ENCODE measurements around the gene BCAS3. TPM values are rescaled to one million over a fixed set of nuclear protein-coding genes. Genes with fewer than 3 reads are reported as not detected.

The BCAS3 gene
- total RNA-seq, 1 donor from 2014 or later, result 38.1 TPM

DNA sequence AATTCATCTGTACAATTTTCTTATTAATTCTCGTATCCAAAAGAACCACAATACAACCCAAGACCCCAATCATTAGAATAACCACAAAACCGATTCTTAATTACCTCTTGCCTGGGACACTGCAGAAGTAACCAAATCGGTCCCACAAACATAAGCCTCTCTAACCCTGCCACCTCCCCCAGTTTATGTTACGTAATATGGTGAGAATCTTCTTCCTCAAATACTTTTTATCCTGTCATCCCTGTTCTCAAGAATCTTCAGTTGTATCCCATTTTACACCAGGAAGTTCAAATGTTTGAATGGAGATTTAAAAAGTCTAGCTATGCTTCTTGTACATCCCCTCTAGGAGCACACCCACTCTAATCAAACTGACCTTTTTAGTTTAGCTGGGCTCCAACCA, 452.7 kb downstream of the BCAS3 start:
- H3K4me3 Mint-ChIP-seq (ENCODE audit: unreplicated experiment), result no peak overlapping the region
- peaks cover 64% of the 10 kb centered on the region for H3K4me1 Mint-ChIP-seq (ENCODE audit: unreplicated experiment)
- DNase-seq (ENCODE audit: low spot score), result no peak

DNA sequence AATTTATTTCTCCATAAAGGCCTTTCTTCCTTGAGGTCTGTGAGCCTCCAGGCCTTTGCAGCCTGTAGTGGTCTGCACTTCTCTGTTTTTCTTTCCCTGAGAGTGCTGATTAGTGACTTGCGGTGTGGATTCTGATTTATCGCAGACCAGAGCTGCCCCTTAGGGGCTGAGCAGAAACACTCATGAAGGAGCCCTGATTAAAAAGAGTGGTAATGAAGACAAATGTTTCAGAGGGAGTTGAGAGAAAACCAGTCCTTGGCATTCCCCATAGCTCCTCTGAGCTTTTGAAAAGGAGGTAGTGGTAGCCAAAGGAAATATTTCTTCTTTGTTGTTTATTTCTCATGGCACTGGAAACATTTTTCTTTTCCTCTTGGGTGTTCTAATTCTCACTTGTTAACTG, 453.9 kb downstream of the BCAS3 start:
- DNase-seq (ENCODE audit: low spot score), result no peak
- H3K27ac Mint-ChIP-seq (ENCODE audit: unreplicated experiment), result no peak overlapping the region
- H3K36me3 Mint-ChIP-seq (ENCODE audit: low read depth, unreplicated experiment), result peaks cover 3% of the 10 kb centered on the region
- H3K27me3 Mint-ChIP-seq (ENCODE audit: unreplicated experiment), result no peaks in the 10 kb centered on the region
- TF ChIP-seq, protein P1, sequence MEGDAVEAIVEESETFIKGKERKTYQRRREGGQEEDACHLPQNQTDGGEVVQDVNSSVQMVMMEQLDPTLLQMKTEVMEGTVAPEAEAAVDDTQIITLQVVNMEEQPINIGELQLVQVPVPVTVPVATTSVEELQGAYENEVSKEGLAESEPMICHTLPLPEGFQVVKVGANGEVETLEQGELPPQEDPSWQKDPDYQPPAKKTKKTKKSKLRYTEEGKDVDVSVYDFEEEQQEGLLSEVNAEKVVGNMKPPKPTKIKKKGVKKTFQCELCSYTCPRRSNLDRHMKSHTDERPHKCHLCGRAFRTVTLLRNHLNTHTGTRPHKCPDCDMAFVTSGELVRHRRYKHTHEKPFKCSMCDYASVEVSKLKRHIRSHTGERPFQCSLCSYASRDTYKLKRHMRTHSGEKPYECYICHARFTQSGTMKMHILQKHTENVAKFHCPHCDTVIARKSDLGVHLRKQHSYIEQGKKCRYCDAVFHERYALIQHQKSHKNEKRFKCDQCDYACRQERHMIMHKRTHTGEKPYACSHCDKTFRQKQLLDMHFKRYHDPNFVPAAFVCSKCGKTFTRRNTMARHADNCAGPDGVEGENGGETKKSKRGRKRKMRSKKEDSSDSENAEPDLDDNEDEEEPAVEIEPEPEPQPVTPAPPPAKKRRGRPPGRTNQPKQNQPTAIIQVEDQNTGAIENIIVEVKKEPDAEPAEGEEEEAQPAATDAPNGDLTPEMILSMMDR (IDR thresholded peaks at IDR 0.05; ENCODE audit: unreplicated experiment), result no peak
- H3K4me3 Mint-ChIP-seq (ENCODE audit: unreplicated experiment), result no peak overlapping the region
- no peaks in the 10 kb centered on the region for H3K9me3 Mint-ChIP-seq (ENCODE audit: unreplicated experiment)
- peaks cover 66% of the 10 kb centered on the region for H3K4me1 Mint-ChIP-seq (ENCODE audit: unreplicated experiment)

More for the DNA sequence above, 452.7 kb downstream of the BCAS3 start:
- no peaks in the 10 kb centered on the region for H3K9me3 Mint-ChIP-seq (ENCODE audit: unreplicated experiment)
- no peaks in the 10 kb centered on the region for H3K36me3 Mint-ChIP-seq (ENCODE audit: low read depth, unreplicated experiment)
- TF ChIP-seq, protein P1 (IDR thresholded peaks at IDR 0.05; ENCODE audit: unreplicated experiment), result no peak
- H3K27ac Mint-ChIP-seq (ENCODE audit: unreplicated experiment), result no peak overlapping the region
- no peaks in the 10 kb centered on the region for H3K27me3 Mint-ChIP-seq (ENCODE audit: unreplicated experiment)

DNA sequence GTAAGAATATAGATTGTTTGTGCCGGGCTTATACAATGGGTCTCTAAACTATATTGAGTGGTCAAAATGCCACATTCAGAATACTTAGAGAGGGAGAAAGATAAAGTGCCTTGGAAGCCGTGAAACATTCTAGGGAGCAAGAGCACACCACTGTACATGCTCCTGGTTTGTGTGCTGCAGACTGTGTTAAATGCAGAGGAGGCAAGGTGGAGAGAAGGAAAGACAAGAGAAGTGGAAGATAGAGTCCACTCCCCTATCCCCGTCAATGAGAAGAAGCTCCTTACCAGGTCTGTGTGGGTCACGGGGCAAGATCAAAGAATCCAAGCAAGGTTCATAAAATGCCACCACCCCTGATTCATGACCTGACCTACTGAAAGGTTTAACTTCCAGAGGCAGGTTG, 454.9 kb downstream of the BCAS3 start:
- DNase-seq (ENCODE audit: low spot score), result no peak
- Mint-ChIP-seq H3K27ac (ENCODE audit: unreplicated experiment) (no peak overlapping the region), H3K4me3 (ENCODE audit: unreplicated experiment) (no peak overlapping the region), H3K4me1 (ENCODE audit: unreplicated experiment) (peaks cover 59% of the 10 kb centered on the region), H3K27me3 (ENCODE audit: unreplicated experiment) (no peaks in the 10 kb centered on the region), H3K9me3 (ENCODE audit: unreplicated experiment) (no peaks in the 10 kb centered on the region), H3K36me3 (ENCODE audit: low read depth, unreplicated experiment) (peaks cover 3% of the 10 kb centered on the region)
- TF ChIP-seq, protein P1 (IDR thresholded peaks at IDR 0.05; ENCODE audit: unreplicated experiment), result no peak

DNA sequence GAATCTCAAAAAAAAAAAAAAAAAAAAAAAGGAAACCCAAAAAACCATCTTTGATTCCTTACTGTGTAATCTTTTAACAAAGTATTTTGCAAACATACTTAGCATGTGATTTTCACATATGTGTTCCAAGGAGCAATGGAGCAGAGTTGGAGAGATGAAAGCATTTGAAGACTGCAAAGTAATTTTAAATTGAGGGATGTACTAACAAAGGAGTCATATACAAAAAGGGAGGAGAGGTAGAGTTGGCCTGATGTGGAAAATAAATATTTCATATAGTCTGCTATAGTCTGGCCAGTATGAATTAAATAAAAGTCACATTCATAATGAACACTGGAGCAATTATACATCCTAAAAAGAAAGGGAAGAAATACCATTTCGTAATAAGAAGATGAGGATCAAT, 456.2 kb downstream of the BCAS3 start:
- Mint-ChIP-seq H3K4me3 (ENCODE audit: unreplicated experiment) (no peak overlapping the region), H3K27me3 (ENCODE audit: unreplicated experiment) (no peaks in the 10 kb centered on the region), H3K36me3 (ENCODE audit: low read depth, unreplicated experiment) (peaks cover 3% of the 10 kb centered on the region), H3K4me1 (ENCODE audit: unreplicated experiment) (peaks cover 52% of the 10 kb centered on the region), H3K27ac (ENCODE audit: unreplicated experiment) (peak overlapping the region; percentile 2), H3K9me3 (ENCODE audit: unreplicated experiment) (no peaks in the 10 kb centered on the region)
- DNase-seq (ENCODE audit: low spot score), result no peak
- TF ChIP-seq, protein P1 (IDR thresholded peaks at IDR 0.05; ENCODE audit: unreplicated experiment), result no peak

DNA sequence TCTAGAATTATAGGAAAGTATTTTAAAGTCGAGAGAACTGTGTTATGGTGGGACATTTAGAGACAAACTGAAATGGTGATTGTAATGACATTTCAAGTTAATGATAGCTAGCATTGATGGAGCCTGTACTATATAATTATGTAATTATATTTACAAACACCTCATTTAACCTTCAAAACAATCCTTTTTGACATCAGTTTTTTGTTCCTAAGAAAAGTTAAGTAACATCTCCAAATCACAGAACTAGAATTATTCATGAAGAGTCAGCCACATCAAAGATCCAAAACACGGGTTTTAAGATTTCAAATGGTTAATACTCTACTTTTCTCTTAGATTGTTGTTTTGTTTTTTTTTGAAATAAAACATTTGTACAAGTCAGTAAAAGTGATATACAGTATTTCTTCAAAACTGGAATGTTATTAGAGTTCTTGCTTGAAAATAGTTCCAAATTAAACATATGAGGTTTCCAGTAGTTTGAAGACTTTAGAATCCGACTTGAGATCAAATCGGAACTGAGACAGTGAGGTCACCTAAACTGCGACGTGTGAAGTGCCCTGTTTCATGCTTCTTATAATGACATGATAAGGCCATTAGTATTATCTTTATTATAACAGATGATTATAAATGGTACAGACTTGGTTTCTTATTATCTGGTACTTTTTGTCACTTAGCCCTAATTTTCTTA, 457.0 kb downstream of the BCAS3 start:
- H3K4me1 Mint-ChIP-seq (ENCODE audit: unreplicated experiment), result peaks cover 51% of the 10 kb centered on the region
- TF ChIP-seq, protein P1 (IDR thresholded peaks at IDR 0.05; ENCODE audit: unreplicated experiment), result no peak
- no peak for DNase-seq (ENCODE audit: low spot score)

More for the DNA sequence above, 457.0 kb downstream of the BCAS3 start:
- Mint-ChIP-seq H3K9me3 (ENCODE audit: unreplicated experiment) (no peaks in the 10 kb centered on the region), H3K4me3 (ENCODE audit: unreplicated experiment) (no peak overlapping the region), H3K27ac (ENCODE audit: unreplicated experiment) (no peak overlapping the region), H3K36me3 (ENCODE audit: low read depth, unreplicated experiment) (peaks cover 3% of the 10 kb centered on the region), H3K27me3 (ENCODE audit: unreplicated experiment) (no peaks in the 10 kb centered on the region)
